ENCODE data around the gene TATDN3.
A peak's percentile ranks its signal among the peaks of the same experiment; 100 is the strongest.

Gene TATDN3

DNA sequence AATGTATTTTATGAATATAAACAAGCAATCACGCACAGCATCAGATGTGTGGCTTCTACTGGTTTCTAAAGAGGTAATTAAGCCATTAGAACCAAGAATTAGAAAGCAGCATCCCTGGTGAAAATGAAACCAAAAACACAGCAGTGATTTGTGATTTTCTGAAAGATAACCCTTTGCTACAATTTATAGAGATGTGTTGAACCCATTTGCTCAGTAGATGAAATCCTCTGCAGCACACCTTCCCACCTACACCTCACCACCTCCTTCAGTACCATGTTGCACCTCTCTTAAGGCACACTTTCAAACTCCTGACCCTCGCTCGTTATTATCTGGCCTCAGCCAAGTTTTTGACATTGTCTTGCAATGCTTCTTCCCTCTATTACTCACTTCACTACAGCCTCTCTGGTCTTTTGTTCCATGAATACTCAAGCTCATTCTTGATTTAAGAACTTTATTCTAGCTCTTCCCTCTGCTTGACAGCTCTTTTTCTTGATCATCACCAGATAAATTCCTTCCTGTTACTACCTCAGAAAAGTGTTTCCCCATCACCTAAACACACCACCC is 38.7 kb upstream of the TATDN3 start:
- peak; percentile 12 for DNase-seq (ENCODE audit: low read depth)
- TF ChIP-seq, protein P1, sequence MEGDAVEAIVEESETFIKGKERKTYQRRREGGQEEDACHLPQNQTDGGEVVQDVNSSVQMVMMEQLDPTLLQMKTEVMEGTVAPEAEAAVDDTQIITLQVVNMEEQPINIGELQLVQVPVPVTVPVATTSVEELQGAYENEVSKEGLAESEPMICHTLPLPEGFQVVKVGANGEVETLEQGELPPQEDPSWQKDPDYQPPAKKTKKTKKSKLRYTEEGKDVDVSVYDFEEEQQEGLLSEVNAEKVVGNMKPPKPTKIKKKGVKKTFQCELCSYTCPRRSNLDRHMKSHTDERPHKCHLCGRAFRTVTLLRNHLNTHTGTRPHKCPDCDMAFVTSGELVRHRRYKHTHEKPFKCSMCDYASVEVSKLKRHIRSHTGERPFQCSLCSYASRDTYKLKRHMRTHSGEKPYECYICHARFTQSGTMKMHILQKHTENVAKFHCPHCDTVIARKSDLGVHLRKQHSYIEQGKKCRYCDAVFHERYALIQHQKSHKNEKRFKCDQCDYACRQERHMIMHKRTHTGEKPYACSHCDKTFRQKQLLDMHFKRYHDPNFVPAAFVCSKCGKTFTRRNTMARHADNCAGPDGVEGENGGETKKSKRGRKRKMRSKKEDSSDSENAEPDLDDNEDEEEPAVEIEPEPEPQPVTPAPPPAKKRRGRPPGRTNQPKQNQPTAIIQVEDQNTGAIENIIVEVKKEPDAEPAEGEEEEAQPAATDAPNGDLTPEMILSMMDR (conservative IDR thresholded peaks at IDR 0.05; ENCODE audit: low read length): no peak
- peak overlapping the region; percentile 57 for H3K4me3 ChIP-seq (ENCODE audit: low read length)

DNA sequence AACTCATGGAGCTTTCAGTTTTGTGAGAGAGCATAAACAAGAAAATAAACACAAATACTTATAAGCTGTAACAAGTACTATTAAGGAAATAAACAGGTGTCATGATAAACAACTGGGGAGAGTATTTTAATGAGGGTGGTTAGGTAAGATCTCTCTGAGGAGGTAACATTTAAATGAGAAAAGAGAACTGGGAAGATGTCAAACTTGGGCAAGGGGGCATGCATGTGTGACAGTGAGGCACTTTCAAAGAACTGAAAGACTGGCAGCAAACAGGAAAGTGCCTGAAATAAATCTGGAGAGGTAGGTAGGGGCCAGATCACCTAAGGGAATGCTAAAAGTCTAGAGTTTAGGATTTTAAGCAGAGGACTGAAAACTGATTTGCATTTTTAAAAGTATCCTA is 37.9 kb upstream of the TATDN3 start:
- TF ChIP-seq, protein P1 (conservative IDR thresholded peaks at IDR 0.05; ENCODE audit: low read length): no peak
- H3K4me3 ChIP-seq (ENCODE audit: low read length): no peak overlapping the region
- no peak for DNase-seq (ENCODE audit: low read depth)

DNA sequence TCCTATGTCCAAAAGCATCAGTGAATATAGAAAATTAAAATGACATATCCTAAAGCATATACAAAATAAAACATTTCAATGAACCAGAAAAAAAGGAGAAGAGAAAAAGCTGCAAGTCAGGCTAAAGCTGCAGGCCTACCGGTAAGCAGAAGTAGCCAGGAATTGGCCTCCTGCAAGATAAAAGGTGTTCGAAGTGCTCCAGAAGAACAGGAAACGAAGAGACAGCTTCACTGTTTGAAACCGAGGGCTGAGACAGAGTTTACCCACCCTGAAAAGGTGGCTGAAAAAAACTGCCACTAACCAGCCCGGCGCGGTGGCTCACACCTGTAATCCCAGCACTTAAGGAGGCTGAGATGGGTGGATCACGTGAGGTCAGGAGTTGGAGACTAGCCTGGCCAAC is 37.5 kb upstream of the TATDN3 start:
- H3K4me3 ChIP-seq (ENCODE audit: low read length): no peak overlapping the region
- TF ChIP-seq, protein P1 (conservative IDR thresholded peaks at IDR 0.05; ENCODE audit: low read length): no peak
- no peak for DNase-seq (ENCODE audit: low read depth)

DNA sequence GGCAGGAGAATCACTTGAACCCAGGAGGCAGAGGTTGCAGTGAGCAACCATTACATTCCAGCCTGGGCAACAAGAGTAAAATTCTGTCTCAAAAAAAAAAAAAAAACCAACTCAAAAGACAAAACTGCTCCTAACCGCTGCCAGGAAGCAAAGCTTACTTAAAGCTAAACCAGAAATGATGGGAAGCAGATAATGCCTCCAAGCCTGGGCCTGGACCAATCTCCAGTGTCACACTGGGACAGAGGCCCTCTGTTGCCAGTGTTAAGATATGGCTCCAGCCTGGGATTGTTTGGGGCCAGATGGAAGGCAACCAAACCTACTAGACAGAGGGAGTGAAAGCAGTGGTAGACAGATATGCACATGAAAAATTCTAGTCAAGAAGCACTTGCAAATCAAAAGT is 37.0 kb upstream of the TATDN3 start:
- no peak for DNase-seq (ENCODE audit: low read depth)
- TF ChIP-seq, protein P1 (conservative IDR thresholded peaks at IDR 0.05; ENCODE audit: low read length): no peak
- no peak overlapping the region for H3K4me3 ChIP-seq (ENCODE audit: low read length)

DNA sequence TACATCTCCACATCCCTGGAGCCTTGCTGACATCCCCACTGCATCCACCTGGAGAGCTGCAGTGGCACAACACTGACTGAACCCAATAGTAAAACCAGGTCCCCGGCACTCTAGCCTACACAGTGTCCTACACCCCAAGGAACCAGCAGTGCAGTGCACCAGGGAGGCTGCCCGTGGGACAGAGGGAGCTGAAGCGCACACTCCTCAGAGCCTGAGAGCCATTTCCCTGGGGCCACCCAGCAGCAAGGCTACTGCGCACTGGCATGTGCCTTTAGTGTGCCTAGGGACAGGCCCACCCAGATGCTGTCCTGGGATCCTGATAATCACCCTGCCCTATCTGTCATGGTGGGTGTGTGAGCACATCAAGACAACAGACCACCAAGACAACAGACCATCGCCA is 32.0 kb upstream of the TATDN3 start:
- TF ChIP-seq, protein P1 (conservative IDR thresholded peaks at IDR 0.05; ENCODE audit: low read length): no peak
- no peak for DNase-seq (ENCODE audit: low read depth)
- H3K4me3 ChIP-seq (ENCODE audit: low read length): no peak overlapping the region

DNA sequence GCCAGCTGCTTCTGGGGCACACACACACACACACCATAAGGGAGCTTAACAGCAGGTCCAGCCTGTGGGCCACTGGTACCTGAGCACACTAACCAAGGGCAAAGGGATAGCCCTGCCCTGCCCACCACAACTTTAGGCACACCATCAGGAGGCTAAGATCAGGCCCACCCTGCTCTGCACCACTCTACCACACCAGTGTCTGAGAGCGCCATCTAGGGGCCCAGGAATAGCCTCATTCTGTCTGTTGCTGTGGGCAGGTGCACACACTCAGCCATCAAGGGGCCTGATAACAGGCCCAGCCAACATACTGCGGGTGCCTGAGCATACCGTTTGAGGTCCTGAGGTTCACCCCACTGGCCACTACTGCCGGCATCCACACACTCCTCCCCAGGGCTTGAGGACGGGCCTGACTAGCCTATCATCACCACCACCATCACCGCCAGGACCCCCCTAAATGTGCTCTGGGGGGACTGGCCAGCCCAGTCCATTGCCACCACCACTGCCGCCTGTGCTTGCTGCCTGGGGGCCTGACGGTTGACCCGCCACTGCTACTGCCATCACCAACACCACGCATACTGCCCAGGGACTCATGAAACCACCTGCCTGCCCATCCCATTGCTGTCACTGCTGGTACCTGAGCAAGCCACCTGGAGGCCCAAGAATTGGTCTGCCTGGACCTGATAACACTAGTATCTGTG is 31.4 kb upstream of the TATDN3 start:
- DNase-seq (ENCODE audit: low read depth): peak; percentile 11
- TF ChIP-seq, protein P1 (conservative IDR thresholded peaks at IDR 0.05; ENCODE audit: low read length): peak; percentile 40
- H3K4me3 ChIP-seq (ENCODE audit: low read length): no peak overlapping the region

DNA sequence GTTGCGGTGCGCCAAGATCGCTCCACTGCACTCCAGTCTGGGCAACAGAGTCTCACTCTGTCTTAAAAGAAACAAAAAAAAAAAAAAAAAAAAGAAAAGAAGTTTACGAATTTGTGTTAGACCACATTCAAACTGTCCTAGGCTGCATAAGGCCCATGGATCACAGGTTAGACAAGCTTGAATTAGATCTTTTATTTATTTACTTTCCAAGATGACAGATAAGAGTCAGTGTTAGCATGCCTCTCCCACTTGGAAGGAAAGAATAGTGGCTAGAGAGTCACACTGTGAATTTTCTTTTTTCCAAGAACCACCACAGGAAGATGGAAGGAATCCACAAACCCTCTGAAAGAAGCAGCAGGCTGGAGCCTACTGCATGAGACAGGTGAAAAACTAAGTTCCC is 29.5 kb upstream of the TATDN3 start:
- TF ChIP-seq, protein P1 (conservative IDR thresholded peaks at IDR 0.05; ENCODE audit: low read length): no peak
- DNase-seq (ENCODE audit: low read depth): no peak
- H3K4me3 ChIP-seq (ENCODE audit: low read length): no peak overlapping the region

Measured in AG10803 (cell line).